Femur (tissue), 1 donor: ENCODE measurements around the gene GPM6B.

Source experiments
- DNase-seq: peaks from one replicate; pipeline ENCODE4 v3.0.0-alpha.2; 2017

GPM6B gene

GRCh38 chrX:13816643-13817627 is at the start of gene GPM6B:
GPM6B (minus strand) TSS chrX:13817093; CDS start chrX:13816904, 189 bp downstream.
- DNase-seq: no peak

DNA sequence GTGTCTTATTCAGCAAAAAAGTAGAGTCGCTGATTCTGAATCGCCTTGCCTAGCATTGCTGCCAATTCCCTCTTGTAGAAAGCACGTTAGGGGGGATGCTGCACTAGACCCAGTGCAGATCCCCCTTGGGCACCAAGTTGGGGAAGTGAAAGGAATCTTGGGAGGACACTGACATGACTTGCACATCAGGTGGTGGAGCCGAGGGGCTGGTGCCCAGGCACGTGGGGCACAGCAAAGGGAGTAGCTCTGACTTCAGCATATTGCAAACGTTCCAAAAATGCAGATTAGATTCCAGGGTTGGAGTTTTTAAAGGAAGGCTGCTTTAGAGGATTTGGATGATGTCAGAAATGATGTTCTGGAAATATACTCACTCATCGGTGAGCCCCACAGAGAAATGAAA is 47.4 kb upstream of the GPM6B start:
- no peak for DNase-seq

GRCh38 chrX:13863324-13863723 is 46.4 kb upstream of the GPM6B start:
- DNase-seq: no peak

- no peak for DNase-seq
Observed at GRCh38 chrX:13859724-13860123, 42.8 kb upstream of the GPM6B start.

DNA sequence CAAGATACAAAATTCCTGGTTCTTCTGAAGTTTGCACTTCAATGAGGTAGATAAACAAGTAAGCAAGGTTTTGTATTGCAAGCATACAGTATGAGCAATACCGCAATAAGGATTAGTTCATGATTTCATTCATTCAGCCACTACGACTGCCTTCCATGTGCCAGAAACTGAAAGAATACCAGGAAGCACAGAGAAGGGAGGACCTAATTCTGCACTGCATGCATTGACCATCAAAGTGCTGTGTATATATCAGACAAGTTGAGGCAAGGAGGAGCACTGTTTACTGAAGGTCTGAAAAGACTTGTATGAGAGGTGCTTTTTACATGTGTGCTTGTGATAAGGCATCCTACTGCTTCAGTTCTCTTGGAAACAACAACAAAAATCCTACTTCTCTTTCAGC is 40.9 kb upstream of the GPM6B start:
- DNase-seq: no peak

DNA sequence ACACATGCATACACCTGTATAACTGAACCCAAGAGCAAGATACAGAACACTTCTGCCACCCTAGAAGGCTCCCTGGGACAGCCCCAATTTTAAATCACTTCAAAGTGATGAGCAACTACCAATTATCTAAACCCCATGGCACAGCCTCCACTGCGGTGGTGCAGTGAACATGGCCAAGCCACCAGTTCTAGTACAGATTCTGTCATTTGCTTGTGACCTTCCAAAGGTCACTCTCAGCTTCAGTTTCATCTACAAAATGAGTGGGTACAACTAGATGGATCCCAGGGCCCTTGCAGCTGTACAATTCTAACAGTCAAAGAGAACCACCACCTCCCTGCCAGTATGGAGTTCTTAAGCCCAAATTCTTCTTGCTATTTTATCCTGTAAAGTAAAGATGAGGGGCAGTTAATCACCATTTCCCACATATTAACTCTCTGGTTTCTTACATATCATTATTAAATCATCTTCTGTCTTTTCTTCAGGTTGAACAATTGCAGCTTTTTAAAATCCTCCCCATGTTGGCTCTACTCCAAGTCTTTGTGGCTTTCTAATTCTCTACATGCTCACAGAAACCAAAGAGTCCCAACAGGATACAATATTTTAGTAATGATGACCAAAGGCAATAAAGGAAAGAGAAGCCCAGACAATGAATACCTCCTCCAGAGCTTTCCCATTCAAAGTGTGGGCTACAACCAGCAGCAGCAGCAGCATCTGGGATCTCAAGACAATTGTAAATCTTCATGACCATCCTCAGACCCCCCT is 39.0 kb upstream of the GPM6B start:
- DNase-seq: no peak

GRCh38 chrX:13854003-13854402 is 37.1 kb upstream of the GPM6B start:
- DNase-seq: no peak

GRCh38 chrX:13852001-13852695 is 35.3 kb upstream of the GPM6B start:
- DNase-seq: no peak

DNA sequence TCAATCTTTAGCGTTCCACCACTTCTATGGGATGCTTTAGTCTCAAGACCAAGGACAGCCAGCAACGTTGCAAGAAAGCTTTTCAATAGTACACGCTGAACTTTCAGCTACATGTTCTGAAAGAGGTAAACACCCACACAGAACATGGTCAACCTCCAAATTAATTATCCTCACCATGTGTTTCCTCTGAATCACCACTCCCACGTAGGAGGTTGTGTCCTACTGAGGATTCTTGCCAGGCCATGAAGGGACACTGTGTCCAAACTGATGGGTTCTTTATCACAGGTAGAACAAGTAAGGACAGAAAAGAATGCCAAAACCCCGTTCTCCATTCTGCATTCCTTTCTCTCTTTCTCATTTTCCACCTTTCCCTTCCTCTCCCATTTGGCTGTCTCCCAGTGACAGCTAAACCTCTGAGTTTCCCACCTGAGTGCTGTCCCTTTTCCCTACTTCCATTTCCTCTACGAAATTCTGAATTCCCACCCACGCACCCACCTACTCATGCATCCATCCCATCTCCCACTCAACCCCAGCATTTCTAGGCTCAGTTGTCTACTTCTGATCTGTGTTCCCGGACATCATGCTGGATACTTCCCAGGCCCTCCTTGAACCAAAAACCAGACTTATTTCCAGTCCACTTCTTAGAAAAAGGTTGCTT is 29.0 kb upstream of the GPM6B start:
- no peak for DNase-seq

GRCh38 chrX:13843150-13843721 is 26.3 kb upstream of the GPM6B start:
- no peak for DNase-seq

DNA sequence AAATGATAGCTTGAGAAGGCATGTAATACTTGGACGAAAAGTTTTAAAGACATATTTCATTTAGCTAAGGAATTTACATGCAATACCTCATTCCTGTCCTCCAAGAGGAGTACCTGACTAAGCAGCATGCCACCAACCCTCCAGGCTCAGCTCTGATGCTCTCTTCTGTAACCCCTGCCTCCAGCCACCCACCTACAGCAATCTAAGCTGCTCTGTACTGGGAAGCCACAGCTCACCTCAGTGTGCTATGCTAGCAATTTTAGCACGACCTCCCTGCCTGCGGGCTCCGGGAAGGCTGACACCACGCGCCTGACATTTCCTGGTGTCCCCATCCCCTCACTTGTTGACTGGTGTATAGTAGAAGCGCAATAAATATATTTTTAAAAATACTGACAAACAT is 23.2 kb upstream of the GPM6B start:
- DNase-seq: no peak

DNA sequence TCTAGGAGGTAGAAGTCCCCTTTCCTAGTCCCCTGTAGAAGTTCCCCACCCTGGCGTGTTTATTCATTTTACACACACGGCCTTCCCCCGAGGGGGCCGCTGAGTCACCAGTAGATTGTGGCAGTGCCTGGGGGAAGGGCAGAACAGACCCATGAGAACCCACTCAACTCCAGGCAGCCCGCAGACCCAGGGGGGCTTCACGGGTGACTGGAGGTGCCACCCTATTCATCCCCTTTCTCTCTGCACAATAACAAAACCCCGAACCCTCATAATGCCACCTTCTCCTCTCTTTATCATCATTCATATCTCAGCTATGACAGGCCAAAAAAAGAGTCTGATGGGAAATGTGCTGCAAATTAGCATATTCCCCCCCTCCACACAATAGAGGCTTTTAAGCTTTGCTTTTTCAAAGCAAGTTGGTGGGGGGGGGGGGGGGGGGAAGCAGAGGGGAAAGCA is 20.4 kb upstream of the GPM6B start:
- no peak for DNase-seq

DNA sequence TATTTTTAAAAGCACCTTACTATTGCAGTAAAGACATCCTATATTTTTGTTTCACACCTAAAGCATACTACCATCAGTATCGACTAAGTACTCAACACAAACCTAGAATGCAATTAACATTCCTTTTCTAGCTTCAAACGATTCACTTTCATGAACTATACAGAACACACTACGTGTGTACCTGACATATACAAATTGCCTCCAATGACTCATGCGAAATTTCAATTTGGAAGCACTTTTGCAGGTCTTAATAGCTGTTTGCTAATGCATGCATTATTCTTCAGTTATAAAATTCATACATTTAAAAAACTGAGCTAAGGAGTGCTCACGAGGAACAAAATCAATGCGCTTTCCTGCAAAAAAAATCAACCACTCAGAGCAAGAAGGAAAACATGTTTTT is 19.7 kb upstream of the GPM6B start:
- DNase-seq: no peak

GRCh38 chrX:13835825-13836224 is 18.9 kb upstream of the GPM6B start:
- DNase-seq: no peak

GRCh38 chrX:13834355-13834754 is 17.5 kb upstream of the GPM6B start:
- DNase-seq: no peak

DNA sequence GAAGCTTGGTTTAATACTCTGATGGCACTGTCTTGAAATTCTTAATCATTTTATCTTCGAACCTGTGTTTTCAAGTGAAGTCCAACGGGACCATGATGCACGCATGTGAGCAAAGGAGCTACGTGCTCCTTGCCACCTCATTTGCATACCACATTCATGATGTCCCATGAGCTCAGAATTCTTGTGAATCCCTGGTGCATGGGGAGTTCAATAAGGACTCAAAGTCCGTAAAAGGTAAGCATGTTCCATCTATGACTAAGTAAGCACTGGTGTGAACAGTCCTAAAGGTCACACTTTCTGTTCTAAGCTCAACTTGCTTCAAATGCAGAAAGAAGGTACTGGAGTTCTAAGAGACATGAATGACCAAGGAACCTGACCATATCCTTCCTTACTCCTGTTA is 13.1 kb upstream of the GPM6B start:
- no peak for DNase-seq

GRCh38 chrX:13828392-13828791 is 11.5 kb upstream of the GPM6B start:
- no peak for DNase-seq

DNA sequence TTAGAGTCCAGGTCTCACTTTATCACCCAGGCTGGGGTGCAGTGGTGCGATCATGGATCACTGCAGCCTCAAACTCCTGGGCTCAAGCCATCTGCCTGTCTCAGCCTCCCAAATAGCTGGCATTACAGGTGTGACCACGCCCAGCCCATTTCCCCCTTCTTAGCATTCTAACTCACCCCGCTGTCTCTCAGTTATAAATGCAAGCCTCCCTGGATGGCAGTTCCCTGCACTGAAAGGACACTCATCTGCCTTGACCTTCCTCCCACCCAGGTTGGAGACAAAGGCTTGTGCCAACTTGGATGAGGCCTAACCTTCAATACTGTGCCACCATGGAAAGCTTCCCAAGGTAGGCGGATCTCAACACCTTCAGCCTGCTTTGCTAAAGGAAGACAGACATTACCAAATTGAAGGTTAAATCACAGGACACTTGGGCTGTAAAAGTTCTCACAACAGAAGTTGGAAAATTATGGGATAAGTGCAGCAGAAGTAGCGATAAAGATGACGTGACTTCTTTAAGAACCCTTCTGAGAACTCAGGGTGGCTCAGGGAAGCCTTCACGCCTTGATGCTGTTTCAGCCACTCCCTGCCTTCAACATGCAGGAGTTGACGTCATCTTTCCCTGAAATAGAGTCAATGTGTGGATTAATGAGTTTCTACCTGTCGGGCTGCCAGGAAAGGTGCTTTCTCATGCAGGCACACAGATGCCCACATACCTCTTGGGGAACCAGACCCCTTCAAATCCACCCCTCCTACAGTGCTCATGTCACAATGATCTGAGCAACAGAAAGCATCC is 10.6 kb upstream of the GPM6B start:
- no peak for DNase-seq

DNA sequence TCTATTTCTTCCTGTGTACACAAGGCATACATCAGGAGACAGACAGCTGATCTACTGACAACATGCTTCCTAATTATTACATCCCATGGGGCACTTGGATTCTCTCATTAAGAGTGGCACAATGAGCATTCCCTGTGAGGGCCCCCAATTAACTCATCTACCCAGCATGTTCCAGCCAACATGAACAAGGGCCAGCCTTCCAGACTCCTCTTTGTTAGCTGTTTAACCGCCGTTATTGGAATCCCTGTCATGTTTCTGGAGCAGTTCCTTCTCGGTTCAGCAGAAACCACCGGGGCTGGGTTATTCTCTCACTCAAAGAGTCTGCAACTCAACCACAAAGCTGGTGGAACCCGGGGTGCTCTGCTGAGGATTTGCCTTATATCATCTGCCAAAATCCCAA is 9.9 kb upstream of the GPM6B start:
- no peak for DNase-seq

DNA sequence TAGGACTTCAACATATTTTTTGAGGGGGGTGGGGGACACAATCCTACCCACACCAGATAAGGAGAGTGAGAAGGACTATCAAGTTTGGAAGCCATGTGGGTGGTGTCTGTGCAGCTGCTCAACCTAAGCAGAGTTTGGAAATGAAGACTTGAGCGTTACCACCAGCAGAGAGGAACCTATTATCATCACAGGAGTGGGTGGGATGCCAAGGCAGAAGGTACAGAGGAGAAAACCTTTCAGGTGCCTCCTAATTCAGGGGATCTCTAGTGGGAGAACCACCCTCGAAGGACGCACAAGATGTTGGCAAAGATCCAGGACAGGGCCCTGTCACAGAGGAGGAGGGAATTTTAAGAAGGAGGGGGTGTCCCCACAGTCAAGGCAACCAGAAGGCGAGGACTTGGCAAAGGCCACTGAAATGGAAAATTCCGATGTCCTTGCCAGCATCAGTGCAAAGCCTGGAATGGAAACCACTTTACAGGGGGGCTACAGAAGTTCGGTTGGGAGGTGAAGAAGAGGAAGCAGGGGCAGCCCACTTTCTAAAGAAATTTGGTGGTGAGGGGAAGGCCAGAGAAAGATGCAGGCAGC is 8.4 kb upstream of the GPM6B start:
- no peak for DNase-seq

GRCh38 chrX:13824746-13825145 is 7.9 kb upstream of the GPM6B start:
- DNase-seq: no peak
